ENCODE measurements around the gene OSBPL7.

DNA sequence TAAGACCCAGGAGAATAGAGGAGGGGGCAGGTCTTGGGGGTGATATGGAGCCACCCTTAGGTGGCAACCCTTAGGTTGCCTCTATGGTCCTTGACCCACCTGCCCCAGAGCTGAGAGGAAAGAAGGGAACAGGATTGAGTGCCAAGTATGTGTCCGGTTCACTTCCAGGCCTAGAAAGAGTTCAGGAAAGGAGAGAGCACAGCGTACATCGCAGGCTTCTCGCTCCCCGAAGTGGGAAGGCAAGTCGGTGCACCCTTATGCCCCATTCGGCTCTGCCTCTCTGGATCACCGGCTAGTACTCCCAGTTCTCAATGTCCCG lies 28.7 kb upstream of the OSBPL7 start:
- TF ChIP-seq, protein P1, sequence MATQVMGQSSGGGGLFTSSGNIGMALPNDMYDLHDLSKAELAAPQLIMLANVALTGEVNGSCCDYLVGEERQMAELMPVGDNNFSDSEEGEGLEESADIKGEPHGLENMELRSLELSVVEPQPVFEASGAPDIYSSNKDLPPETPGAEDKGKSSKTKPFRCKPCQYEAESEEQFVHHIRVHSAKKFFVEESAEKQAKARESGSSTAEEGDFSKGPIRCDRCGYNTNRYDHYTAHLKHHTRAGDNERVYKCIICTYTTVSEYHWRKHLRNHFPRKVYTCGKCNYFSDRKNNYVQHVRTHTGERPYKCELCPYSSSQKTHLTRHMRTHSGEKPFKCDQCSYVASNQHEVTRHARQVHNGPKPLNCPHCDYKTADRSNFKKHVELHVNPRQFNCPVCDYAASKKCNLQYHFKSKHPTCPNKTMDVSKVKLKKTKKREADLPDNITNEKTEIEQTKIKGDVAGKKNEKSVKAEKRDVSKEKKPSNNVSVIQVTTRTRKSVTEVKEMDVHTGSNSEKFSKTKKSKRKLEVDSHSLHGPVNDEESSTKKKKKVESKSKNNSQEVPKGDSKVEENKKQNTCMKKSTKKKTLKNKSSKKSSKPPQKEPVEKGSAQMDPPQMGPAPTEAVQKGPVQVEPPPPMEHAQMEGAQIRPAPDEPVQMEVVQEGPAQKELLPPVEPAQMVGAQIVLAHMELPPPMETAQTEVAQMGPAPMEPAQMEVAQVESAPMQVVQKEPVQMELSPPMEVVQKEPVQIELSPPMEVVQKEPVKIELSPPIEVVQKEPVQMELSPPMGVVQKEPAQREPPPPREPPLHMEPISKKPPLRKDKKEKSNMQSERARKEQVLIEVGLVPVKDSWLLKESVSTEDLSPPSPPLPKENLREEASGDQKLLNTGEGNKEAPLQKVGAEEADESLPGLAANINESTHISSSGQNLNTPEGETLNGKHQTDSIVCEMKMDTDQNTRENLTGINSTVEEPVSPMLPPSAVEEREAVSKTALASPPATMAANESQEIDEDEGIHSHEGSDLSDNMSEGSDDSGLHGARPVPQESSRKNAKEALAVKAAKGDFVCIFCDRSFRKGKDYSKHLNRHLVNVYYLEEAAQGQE (IDR thresholded peaks at IDR 0.05; ENCODE audit: insufficient read depth in 1 of 2, low read depth in 2 of 2, low read length in 2 of 2), result no peak
- TF ChIP-seq POLR2AphosphoS5 (IDR thresholded peaks at IDR 0.05; ENCODE audit: low read depth, low read length), result no peak
